Measurements from ENCODE around the gene DOK1.

Gene DOK1

DNA sequence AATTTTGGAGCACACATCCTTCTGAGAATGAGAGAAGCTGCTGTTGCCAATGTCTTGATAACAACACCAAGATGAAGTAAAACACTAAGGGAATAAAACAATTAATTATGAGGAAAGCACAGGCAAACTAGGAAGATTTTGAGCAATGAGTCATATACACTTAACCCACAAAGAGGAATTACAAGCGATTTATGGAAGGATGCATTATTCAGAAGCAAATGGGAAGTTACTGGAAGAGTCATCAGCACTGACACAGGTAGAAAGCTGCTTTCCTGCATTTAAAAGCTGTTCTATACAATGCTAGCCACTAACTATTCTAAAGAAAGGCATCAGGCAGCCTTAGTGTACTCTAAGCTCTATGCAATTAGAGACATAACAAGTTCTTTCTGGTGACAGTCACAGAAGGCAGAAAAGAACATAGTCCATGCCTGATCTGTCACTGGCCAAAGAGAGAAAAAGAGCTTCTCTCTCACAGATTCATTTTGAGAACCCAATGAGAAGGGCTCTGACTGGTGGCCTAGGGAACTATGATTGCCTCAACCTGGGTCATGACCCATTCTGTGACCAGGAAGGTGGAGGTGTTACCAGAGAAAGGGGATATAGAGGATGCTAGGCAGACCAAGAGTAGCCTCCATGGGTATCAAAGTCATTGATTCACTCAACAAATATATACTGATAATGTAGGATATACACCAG is 48.2 kb downstream of the DOK1 start:
- TF ChIP-seq, protein P1, sequence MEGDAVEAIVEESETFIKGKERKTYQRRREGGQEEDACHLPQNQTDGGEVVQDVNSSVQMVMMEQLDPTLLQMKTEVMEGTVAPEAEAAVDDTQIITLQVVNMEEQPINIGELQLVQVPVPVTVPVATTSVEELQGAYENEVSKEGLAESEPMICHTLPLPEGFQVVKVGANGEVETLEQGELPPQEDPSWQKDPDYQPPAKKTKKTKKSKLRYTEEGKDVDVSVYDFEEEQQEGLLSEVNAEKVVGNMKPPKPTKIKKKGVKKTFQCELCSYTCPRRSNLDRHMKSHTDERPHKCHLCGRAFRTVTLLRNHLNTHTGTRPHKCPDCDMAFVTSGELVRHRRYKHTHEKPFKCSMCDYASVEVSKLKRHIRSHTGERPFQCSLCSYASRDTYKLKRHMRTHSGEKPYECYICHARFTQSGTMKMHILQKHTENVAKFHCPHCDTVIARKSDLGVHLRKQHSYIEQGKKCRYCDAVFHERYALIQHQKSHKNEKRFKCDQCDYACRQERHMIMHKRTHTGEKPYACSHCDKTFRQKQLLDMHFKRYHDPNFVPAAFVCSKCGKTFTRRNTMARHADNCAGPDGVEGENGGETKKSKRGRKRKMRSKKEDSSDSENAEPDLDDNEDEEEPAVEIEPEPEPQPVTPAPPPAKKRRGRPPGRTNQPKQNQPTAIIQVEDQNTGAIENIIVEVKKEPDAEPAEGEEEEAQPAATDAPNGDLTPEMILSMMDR (IDR thresholded peaks at IDR 0.05; ENCODE audit: insufficient read depth, low read length, missing control alignments) = no peak
- ChIA-PET CTCF (interaction anchor here (0.7 to 8.1 kb wide), 2 partner anchors 13 to 14 kb away, joined by 3 to 86 read pairs; no protein-coding TSS in a partner anchor), POLR2A (no interaction called here)
- peak; percentile 21 for DNase-seq (ENCODE audit: low read depth, low spot score)
- H3K4me3 ChIP-seq (ENCODE audit: low read depth, low read length) = no peak overlapping the region

DNA sequence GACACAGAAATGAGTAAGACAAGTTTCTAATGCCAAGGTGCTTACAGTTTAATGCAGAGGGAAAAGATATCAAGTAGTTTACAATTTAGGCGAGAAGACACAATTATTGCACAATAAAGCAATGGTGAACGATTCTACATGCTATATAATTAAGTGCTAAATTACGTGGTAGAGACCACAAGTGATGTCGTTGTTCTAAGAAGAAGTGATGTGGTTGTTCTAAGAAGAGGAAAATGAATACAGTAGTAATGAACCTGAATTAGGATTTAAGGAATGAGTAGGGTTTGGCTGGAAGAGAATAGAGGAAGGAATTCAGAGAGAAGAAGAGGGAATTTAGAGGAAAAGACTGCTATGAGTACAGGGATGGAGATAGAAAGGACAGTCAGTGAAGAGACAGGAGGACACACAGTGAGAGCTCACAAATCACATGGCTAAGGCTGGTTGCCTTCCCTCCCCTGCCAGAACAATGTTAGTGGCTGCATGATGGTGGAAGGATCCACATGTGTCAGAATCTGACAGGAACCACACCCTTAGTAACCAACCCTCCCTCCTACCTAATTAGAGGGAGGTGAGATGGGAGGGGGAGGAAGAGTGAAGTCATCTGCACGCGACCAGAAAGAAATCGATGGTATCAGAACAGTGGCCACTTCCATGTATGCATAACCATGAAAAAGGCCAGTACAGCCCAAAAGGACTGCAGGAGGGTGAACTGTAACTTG is 48.9 kb downstream of the DOK1 start:
- ChIA-PET CTCF (interaction anchor here (8.1 kb wide), 1 partner anchor 15 kb away, joined by 86 read pairs; no protein-coding TSS in a partner anchor), POLR2A (no interaction called here)
- no peak for DNase-seq (ENCODE audit: low read depth, low spot score)
- TF ChIP-seq, protein P1 (IDR thresholded peaks at IDR 0.05; ENCODE audit: insufficient read depth, low read length, missing control alignments) = no peak
- no peak overlapping the region for H3K4me3 ChIP-seq (ENCODE audit: low read depth, low read length)

DNA sequence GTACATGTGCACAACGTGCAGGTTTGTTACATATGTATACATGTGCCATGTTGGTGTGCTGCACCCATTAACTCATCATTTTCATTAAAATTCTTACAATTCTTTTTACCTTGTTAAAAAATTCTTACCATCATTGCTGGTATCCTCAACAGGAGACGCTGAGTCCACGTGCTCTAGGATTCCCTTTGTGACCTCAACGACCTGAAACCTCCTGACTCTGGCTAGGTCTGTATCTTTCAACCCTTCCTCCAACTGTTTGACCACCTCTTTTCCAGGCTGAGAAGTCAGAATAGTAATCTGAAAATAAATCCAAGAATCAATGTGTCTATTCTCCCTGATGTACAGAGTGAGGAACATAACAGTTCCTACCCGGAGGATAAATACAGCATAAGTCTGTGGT is 52.4 kb downstream of the DOK1 start:
- no peak overlapping the region for H3K4me3 ChIP-seq (ENCODE audit: low read depth, low read length)
- CTCF ChIA-PET = no interaction called here
- TF ChIP-seq, protein P1 (IDR thresholded peaks at IDR 0.05; ENCODE audit: insufficient read depth, low read length, missing control alignments) = no peak
- POLR2A ChIA-PET = no interaction called here
- no peak for DNase-seq (ENCODE audit: low read depth, low spot score)

All from AG04449 (cell line).